NCI-H69 (cell line): Measurements from ENCODE around the gene S100A2.

Source experiments
- DNase-seq: peaks from one replicate; lab custom pipeline; 2025; lab: John Stamatoyannopoulos, UW

Gene S100A2

GRCh38 chr1:153565529-153566374 lies at the start of gene S100A2:
Gene S100A2, minus strand, starts transcription at chr1:153565844. Its CDS starts 1,967 bp downstream, at chr1:153563877.
- DNase-seq: peak; percentile 96

- no peak for DNase-seq
These were observed 49.8 kb upstream of the S100A2 start for GRCh38 chr1:153615406-153615805.

DNA sequence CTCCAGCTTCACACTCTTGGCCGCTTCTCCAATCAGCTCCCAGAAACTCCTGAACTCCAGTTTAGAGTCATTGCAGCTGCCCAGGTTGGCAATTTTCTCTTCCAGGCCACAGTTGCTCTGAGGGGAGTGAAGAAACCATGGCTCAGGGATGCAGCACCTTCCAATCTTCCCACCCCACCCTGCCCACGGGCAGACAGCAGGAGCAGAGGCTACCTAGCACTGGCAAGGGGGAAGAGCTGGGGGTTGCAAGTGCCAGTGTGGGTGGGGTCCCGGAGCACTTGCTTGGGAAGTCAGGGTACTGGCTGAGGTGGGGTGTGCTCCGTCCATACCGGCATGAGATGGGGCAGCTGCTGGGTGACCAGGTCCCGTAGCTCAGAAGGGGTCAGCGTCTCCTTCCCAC lies 49.3 kb upstream of the S100A2 start:
- no peak for DNase-seq

GRCh38 chr1:153614189-153614900 lies 48.7 kb upstream of the S100A2 start:
- no peak for DNase-seq

DNA sequence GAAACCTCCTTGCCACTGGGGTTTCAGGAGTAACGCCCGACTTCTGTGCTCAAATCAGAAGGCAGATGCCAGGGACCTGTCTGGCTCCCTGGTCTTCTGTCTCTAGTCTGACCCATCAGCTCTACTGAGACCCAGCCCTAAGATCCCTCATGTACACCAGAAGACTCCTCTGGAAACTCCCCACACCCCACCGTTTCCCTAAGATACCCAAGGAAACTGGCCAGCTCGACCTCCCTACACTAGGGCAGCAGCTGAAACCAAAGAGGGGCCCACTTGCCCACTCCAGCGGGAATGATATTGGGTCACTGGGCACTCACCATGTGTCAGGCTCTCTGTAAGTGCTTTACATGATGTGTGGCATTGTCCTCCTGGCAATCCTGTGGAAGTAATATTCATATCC lies 47.8 kb upstream of the S100A2 start:
- DNase-seq: no peak

DNA sequence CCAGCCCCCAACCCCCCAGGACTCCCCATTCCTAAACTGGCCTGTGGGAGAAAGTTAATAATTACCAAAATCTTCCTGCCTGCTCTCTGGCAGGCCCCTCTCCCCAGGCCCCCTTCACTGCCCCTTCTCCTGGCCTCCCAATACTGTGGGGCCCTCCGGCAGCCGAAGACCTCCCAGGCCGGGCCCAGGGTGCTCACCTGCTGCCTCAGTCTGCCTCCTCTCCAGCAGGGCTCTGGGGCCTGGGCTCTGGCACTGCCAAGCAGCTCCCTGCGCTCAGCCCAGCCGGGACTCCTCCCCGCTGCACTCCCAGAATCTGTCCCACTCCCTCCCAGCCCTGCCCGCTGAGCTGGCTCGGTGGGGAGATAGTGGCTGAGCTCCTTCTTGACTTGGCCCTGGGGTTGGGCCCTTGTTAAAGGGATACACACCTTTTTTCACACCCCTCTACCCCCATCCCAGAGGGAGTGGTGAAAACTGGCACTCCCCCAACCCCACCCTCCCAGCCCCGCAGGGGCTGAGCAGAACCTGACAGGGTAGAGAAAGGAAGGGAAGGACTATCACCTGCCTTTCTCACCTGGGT lies 47.2 kb upstream of the S100A2 start, which contains the start of gene S100A16:
Gene S100A16 (minus strand): TSS at position 383 of the 577 bp plus-strand sequence. CDS start 4,986 bp downstream, outside the sequence.
- no peak for DNase-seq

DNA sequence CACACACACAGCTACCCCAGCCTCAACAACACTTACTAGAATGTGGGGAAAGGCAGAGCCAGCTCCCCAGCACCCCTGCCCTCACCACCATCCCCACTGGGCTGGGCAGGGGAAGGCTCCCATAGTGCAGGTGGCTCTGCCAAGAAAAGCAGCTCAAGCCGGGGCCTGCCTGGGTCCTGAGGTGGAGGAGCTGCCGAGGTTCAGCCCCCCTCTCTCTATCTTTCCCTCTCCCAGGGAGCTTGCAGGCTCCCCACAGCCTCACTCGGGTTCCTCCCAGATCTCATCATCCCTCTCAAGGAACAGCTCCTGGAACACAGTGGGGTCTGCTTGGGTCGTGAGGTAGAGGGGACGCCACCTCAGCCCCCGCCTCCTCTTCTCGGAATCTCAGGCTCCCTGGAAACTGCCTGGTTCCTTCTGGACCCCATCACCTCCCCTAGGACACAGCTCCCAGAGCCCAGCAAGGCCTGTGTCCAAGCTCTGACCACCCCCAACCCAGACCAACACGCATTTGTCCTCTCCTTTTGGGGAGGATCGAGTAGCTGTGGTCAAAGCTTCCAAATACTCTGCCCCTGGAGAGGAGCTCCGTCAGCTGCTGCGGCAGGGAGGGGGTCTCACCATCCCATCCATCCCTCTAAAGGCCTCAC lies 46.6 kb upstream of the S100A2 start:
- DNase-seq: no peak

DNA sequence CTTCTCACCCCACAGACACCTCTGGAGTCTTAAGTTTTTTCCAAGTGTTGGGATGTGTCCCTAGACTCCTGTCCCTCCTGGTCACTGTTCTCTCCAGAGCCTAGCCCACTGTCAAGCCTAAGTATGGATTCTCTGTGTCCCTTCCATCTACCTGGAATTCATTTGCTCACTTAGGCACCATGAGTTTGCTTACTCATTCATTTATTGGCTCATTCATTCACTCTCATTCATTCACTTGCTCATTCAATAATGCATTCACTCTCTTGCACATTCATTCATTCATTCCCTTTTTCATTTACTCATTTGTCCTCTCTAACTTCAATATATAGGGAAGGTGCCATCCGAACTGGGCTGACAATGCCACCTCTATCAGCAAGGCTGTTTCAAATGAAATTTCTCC lies 45.7 kb upstream of the S100A2 start:
- no peak for DNase-seq

DNA sequence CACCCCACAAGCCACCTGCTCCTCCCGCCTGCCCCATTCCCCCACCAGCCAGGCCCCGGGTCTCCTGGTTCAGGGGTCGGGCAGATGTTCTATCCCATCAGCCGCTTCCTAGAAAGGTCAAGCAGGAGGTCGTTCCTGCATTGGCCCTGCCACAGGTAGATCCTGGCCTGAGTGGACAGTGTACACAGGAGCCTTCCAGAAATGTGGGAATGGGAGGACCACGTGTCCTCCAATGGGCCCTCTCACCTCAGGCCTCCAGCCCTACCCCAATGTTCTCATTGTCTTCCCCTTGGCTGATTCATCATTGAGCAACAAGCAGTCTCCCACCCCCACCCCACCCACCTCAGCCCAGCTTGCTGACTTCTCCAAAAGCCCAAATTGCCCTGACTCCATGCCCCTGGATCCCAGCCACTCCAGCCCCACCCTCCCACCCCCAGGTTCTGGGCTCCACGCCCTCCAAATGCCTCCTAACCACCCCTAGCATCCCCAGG lies 45.2 kb upstream of the S100A2 start:
- DNase-seq: no peak

DNA sequence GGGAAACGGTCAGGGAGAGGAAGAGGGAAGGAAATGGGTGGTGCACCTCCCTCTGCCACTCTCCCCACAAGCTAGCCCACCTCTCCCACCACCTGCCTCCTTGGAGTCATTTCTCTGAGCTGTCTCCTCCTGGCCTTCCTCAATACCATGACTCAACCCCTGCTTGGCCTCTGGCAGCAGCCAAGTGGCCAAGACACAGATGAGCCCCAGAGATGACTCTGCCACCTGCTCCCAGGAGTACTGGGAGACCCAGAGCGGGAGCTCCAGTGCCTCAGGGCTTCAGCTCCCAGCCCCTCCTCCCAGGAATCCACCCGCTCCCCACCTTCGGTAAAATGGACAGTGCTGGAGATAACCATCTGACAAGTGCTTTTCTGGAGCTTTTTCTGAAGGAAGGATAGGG lies 44.7 kb upstream of the S100A2 start:
- no peak for DNase-seq

DNA sequence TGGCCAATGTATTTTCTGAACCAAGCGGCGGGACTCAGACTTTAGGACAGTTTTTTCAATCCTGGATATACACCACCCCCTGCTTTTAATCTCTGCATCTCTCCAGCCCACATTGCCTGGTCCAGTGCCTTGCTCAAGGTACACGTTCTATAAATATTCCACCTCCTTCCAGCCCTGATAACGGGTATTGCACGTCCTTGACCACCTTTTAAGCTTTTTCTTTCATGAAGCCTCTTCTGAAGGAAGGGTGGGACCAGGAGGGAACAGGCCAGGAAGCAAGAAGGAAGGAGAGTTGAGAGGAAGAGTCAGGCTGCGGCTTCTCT lies 43.9 kb upstream of the S100A2 start:
- no peak for DNase-seq

DNA sequence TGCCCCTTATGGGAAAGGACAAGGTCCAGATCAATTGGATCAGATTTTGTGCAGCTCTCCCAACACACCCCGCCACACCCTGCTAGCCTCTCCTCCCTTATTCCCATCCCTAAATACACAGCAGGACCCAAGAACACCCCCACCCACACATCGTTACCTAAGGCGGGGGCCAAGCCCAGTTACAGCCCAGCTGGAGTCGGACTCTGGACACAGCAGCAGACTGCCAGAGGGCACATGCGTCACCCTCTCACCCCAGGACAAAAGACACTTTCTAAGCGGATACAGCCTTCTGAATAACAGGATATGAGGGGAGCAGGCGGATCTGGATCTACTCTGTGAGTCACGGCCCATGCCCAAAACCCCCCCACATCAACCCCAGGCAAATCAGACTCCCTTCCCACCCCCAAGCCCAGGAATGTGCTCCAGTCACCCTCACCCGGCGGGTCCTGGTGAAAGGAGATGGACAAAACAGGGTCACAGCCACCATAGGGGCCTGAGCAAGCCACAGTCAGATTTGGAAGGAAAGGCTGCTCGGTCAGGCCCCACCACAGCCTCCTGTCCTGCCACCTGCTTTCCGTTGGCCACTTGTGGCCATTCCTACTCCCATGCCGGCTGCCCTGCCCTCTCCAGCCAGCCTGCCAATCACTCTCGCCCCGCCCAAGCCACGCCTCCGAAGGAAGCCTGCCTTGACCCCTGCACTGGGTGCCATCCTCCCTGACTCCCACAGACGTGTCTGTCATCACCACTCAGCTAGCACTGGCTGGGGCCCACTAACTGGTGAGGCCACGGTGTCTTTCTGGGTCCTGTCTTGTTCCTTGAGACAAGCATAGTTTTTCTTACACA lies 43.3 kb upstream of the S100A2 start:
- peak; percentile 82 for DNase-seq

- no peak for DNase-seq
These were observed 42.5 kb upstream of the S100A2 start for GRCh38 chr1:153608089-153608682.

DNA sequence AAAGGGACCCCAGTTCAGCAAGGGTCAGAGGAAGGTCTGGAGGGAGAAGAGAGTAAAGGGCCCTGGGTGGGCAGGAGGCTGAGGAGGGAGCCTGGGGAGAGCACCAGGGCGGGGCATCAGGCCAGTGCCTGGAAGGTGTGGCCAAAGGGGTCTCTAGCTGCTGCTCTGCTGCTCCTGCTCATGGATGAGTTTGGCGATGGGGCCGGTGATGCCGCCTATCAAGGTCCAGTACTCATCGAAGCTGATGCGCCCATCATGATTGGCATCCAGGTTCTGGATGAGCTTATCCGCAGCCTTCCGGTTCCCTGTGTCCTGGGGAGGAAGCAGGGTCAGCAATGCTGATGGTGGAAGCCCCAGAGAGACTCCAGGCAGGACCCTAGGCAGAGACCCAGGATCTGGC lies 41.7 kb upstream of the S100A2 start:
- no peak for DNase-seq

- no peak for DNase-seq
These were observed 40.5 kb upstream of the S100A2 start for GRCh38 chr1:153606194-153606593.

DNA sequence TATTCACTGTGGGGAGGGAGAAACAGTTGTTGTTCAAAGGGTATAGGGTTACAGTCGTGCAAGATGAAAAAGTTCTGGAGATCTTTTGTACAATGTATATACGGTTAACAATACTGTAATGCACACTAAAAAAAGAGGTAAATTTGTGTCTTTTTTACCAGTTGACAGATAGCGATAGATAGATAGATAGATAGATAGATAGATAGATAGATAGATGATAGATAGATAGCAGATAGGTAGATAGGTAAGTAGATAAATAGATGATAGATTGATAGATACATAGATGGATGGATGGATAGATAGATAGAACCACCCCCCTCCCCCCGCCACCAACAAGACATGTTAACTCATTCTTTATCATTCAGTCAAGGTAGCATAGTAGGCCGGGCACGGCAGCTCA lies 37.1 kb upstream of the S100A2 start:
- DNase-seq: no peak

- DNase-seq: no peak
These were observed 34.2 kb upstream of the S100A2 start for GRCh38 chr1:153599847-153600246.

- DNase-seq: peak; percentile 96
These were observed 32.9 kb upstream of the S100A2 start for GRCh38 chr1:153598309-153599172.

- DNase-seq: no peak
These were observed 31.6 kb upstream of the S100A2 start for GRCh38 chr1:153597206-153597605.

GRCh38 chr1:153592748-153593147 lies 27.1 kb upstream of the S100A2 start:
- peak; percentile 34 for DNase-seq
